ENCODE data around the gene PSMB7.

The PSMB7 gene

DNA sequence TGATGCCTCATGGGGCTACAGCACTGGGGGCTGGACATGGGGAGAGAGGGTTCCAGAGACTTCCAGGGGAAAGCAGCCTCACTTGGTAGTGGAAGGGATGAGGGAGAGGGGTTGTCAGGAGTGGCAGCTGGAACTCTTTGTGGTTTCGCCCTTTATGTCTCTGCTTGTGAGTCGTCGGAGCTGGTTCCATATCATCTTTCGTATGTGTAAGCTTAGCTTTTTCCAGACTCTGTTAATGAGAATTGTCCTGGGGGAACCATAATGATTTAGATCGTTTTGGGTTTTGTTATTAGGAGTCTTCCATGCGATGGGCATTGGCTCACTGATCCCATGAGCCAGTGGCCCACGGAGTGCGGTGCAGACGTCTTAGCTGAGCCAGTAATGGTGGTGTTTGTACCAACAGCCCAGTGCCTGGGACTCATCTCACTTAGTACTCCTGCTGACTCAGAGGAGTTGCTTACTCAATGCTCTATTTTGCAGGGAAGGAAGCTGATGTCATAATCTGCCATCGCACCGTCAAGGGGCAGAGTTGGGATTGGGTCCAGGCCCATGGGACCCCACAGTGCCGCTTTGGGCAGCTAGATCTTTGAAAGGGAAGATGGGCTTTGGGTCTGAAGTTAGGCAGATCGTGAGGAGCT, 109.0 kb downstream of the PSMB7 start:
- ChIA-PET POLR2A (no interaction called here), CTCF (interaction anchor here (0.5 to 2.6 kb wide), 5 partner anchors 8 to 326 kb away, joined by 3 to 7 read pairs (median 4); no protein-coding TSS in a partner anchor)
- Histone ChIP-seq H3K36me3 (ENCODE audit: control insufficient read depth in 2 of 2, insufficient read depth in 1 of 2, low read length in 2 of 2) (peaks cover 0 to 13% of the 10 kb centered on the region in 2 experiments; a peak in 1 of 3 replicates), H3K27ac (ENCODE audit: extremely low read depth, low read depth, low read length) (no peak overlapping the region), H3K4me3 (ENCODE audit: low read depth, low read length) (no peak overlapping the region), H3K4me1 (ENCODE audit: control insufficient read depth, insufficient read depth, low read length) (no peaks in the 10 kb centered on the region), H3K9me3 (ENCODE audit: control insufficient read depth, insufficient read depth, low read depth, low read length) (no peaks in the 10 kb centered on the region)
- TF ChIP-seq ZNF24 (tag by site-specific recombination; IDR thresholded peaks at IDR 0.05) (no peak), ZNF76 (tag by site-specific recombination; IDR thresholded peaks at IDR 0.05; ENCODE audit: borderline replicate concordance, low read depth) (no peak), ZNF600 (tag by site-specific recombination; IDR thresholded peaks at IDR 0.05) (peak; percentile 92), ZNF660 (tag by site-specific recombination; IDR thresholded peaks at IDR 0.05) (peak; percentile 48; the same call in 1 of the 2 replicates), ZNF214 (tag by site-specific recombination; IDR thresholded peaks at IDR 0.05; ENCODE audit: borderline replicate concordance) (no peak), ZNF629 (tag by site-specific recombination; IDR thresholded peaks at IDR 0.05) (peak; percentile 76), SETDB1 (IDR thresholded peaks at IDR 0.05; ENCODE audit: insufficient read length, low read length) (no peak), ZNF664 (tag by site-specific recombination; IDR thresholded peaks at IDR 0.05) (peak; percentile 72), ZBTB21 (tag by site-specific recombination; IDR thresholded peaks at IDR 0.05) (0 out of 2 replicates have a peak, but pooled peaks have one; percentile 46), ZNF223 (tag by site-specific recombination; IDR thresholded peaks at IDR 0.05) (no peak), KLF7 (tag by site-specific recombination; IDR thresholded peaks at IDR 0.05; ENCODE audit: borderline replicate concordance) (no peak), ZNF19 (tag by site-specific recombination; IDR thresholded peaks at IDR 0.05; ENCODE audit: low read depth) (no peak)
- TF ChIP-seq, protein P1, sequence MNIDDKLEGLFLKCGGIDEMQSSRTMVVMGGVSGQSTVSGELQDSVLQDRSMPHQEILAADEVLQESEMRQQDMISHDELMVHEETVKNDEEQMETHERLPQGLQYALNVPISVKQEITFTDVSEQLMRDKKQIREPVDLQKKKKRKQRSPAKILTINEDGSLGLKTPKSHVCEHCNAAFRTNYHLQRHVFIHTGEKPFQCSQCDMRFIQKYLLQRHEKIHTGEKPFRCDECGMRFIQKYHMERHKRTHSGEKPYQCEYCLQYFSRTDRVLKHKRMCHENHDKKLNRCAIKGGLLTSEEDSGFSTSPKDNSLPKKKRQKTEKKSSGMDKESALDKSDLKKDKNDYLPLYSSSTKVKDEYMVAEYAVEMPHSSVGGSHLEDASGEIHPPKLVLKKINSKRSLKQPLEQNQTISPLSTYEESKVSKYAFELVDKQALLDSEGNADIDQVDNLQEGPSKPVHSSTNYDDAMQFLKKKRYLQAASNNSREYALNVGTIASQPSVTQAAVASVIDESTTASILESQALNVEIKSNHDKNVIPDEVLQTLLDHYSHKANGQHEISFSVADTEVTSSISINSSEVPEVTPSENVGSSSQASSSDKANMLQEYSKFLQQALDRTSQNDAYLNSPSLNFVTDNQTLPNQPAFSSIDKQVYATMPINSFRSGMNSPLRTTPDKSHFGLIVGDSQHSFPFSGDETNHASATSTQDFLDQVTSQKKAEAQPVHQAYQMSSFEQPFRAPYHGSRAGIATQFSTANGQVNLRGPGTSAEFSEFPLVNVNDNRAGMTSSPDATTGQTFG (tag by site-specific recombination; IDR thresholded peaks at IDR 0.05; ENCODE audit: borderline replicate concordance), result no peak
- TF ChIP-seq, protein P2, sequence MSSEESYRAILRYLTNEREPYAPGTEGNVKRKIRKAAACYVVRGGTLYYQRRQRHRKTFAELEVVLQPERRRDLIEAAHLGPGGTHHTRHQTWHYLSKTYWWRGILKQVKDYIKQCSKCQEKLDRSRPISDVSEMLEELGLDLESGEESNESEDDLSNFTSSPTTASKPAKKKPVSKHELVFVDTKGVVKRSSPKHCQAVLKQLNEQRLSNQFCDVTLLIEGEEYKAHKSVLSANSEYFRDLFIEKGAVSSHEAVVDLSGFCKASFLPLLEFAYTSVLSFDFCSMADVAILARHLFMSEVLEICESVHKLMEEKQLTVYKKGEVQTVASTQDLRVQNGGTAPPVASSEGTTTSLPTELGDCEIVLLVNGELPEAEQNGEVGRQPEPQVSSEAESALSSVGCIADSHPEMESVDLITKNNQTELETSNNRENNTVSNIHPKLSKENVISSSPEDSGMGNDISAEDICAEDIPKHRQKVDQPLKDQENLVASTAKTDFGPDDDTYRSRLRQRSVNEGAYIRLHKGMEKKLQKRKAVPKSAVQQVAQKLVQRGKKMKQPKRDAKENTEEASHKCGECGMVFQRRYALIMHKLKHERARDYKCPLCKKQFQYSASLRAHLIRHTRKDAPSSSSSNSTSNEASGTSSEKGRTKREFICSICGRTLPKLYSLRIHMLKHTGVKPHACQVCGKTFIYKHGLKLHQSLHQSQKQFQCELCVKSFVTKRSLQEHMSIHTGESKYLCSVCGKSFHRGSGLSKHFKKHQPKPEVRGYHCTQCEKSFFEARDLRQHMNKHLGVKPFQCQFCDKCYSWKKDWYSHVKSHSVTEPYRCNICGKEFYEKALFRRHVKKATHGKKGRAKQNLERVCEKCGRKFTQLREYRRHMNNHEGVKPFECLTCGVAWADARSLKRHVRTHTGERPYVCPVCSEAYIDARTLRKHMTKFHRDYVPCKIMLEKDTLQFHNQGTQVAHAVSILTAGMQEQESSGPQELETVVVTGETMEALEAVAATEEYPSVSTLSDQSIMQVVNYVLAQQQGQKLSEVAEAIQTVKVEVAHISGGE (tag by site-specific recombination; conservative IDR thresholded peaks at IDR 0.05; ENCODE audit: low read depth), result no peak
- TF ChIP-seq, protein P3, sequence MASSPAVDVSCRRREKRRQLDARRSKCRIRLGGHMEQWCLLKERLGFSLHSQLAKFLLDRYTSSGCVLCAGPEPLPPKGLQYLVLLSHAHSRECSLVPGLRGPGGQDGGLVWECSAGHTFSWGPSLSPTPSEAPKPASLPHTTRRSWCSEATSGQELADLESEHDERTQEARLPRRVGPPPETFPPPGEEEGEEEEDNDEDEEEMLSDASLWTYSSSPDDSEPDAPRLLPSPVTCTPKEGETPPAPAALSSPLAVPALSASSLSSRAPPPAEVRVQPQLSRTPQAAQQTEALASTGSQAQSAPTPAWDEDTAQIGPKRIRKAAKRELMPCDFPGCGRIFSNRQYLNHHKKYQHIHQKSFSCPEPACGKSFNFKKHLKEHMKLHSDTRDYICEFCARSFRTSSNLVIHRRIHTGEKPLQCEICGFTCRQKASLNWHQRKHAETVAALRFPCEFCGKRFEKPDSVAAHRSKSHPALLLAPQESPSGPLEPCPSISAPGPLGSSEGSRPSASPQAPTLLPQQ (tag by site-specific recombination; IDR thresholded peaks at IDR 0.05), result 0 out of 2 replicates have a peak, but pooled peaks have one; percentile 12
- TF ChIP-seq, protein P4, sequence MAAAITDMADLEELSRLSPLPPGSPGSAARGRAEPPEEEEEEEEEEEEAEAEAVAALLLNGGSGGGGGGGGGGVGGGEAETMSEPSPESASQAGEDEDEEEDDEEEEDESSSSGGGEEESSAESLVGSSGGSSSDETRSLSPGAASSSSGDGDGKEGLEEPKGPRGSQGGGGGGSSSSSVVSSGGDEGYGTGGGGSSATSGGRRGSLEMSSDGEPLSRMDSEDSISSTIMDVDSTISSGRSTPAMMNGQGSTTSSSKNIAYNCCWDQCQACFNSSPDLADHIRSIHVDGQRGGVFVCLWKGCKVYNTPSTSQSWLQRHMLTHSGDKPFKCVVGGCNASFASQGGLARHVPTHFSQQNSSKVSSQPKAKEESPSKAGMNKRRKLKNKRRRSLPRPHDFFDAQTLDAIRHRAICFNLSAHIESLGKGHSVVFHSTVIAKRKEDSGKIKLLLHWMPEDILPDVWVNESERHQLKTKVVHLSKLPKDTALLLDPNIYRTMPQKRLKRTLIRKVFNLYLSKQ (tag by site-specific recombination; IDR thresholded peaks at IDR 0.05; ENCODE audit: borderline replicate concordance), result no peak

Measured in HEK293 (cell line).